Measurements from ENCODE around the gene CEP350.

The CEP350 gene

DNA sequence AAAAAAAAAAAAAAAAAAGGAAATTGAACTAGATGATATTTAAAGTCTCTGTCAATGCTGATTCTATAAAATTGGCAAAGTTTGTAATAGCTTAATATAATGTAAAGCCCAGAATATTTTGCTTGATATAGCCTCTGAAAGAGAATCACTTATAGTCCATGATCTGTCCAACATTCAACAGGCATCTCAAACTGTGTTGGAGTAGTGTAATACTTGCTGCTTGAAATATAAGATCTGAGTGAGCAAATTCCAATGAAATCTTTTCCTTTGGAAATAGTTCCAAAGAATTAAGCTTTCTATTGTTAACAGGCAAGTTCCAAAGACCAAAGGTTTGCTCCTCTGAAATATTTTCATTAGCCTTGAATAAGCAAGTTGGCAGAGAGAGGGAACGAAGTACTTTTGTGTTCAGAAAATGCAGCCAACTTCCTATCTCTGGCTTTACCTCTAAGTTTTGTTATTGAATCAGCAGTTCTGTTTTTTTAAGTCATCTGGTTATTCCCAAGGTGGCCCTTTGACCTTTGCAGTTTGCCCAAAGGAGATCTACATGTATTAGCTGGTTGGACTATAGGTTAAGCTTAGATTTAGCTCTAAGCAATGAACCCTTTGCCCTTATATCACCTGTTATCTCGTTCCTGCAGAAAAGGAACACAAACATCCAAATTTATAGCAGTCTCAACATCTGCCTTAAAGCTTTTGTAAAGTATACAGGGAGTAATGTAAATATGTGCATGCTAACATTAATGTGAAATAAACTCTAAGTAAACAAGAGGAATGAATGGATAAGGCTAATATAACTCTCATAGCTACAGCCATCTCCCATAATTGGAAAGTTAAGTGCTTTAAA is 24.4 kb upstream of the CEP350 start:
- no peak overlapping the region for H3K4me3 ChIP-seq (ENCODE audit: low read depth, low read length)
- TF ChIP-seq, protein P1, sequence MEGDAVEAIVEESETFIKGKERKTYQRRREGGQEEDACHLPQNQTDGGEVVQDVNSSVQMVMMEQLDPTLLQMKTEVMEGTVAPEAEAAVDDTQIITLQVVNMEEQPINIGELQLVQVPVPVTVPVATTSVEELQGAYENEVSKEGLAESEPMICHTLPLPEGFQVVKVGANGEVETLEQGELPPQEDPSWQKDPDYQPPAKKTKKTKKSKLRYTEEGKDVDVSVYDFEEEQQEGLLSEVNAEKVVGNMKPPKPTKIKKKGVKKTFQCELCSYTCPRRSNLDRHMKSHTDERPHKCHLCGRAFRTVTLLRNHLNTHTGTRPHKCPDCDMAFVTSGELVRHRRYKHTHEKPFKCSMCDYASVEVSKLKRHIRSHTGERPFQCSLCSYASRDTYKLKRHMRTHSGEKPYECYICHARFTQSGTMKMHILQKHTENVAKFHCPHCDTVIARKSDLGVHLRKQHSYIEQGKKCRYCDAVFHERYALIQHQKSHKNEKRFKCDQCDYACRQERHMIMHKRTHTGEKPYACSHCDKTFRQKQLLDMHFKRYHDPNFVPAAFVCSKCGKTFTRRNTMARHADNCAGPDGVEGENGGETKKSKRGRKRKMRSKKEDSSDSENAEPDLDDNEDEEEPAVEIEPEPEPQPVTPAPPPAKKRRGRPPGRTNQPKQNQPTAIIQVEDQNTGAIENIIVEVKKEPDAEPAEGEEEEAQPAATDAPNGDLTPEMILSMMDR (IDR thresholded peaks at IDR 0.05; ENCODE audit: borderline replicate concordance, insufficient read depth, low read depth, low read length) = no peak

DNA sequence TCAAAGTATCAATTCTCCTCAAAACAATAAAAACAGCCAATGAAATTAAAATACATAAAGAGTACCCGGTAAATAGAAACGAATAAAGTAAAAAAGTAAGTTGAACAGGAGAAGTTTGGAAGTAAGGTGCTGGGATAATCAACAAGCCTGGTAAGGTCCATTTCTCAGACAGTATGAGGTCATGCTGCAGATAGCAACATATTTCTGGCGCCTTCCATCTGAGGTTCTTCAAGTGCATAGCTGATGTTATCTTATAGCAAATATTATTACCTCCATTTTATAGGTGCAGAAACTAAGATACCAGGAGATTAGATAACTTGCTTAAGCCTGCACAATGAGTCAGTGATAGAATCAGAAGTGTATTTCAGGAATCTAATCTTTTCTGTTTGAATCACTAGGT is 23.7 kb upstream of the CEP350 start:
- no peak overlapping the region for H3K4me3 ChIP-seq (ENCODE audit: low read depth, low read length)
- TF ChIP-seq, protein P1 (IDR thresholded peaks at IDR 0.05; ENCODE audit: borderline replicate concordance, insufficient read depth, low read depth, low read length) = no peak

DNA sequence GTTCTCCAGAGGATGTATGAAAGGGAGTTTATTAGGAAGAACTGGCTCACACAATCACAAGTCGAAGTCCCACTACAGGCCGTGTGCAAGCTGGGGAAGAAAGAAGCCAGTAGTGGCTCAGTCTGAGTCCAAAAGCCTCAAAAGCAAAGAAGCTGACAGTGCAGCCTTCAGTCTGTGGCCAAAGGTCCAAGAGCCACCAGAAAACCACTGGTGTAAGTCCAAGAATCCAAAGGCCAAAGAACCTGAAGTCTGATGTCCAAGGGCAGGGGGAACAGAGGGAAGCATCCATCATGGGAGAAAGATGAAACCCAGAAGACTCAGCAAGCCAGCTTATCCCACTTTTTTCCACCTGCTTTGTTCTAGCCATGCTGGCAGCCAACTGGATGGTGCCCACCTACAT is 21.4 kb upstream of the CEP350 start:
- TF ChIP-seq, protein P1 (IDR thresholded peaks at IDR 0.05; ENCODE audit: borderline replicate concordance, insufficient read depth, low read depth, low read length) = no peak

DNA sequence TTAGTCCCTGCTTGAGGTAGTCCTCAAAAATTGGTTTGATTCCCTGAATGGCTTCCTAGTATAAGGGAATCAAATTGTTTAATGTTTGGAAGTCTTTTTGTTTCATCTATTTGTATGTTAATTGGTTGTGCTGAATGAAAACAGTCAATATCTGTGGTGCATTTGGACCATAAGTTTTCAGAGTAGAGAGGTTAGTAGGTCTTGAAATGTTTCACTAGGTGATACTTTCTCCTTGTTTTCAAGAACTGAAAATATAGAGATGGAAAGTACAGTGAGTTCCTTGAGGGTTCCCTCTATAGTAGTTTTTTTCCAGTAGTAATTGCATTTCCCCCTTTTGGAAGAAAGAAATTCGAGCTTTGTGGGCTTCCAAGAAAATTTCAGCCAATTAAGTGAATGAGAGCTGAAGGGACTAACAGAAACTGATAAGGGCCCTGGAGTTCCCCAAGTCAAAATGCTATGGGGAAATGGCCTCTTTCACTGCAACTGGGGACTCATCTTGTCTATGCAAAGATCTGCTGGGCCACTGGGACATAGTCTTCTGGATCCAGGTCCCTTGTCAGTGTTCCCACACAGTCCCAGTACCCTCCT is 18.6 kb upstream of the CEP350 start:
- no peak overlapping the region for H3K4me3 ChIP-seq (ENCODE audit: low read depth, low read length)
- TF ChIP-seq, protein P1 (IDR thresholded peaks at IDR 0.05; ENCODE audit: borderline replicate concordance, insufficient read depth, low read depth, low read length) = no peak

More for the DNA sequence above, 21.4 kb upstream of the CEP350 start:
- H3K4me3 ChIP-seq (ENCODE audit: low read depth, low read length) = no peak overlapping the region

DNA sequence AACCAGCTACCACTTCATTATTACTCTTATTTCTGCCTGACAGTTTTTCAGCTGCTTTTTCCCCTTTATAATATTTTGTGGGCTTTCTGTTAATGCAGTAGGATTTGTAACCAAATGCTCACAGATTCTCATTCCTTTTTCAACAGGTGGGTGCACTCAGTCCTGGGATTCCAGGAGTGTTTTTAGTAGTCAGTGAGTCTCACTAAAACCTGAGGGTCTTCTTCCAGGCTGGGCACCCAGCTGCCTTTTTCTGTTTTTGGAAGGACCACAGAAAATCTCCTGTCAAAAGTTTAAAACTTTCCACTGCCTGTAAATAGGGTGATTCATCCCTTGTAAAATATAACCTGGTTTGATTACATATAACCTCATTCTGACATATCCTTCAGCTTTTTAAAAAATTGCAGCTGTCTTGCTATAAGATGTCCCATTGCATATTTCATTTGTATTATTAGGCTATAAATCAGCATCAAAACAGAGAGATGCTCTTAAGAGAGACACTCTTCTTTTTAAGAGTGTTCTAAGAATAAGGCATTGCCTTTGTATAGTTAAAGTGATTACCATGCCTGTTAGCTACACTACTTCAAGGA is 16.8 kb upstream of the CEP350 start:
- TF ChIP-seq, protein P1 (IDR thresholded peaks at IDR 0.05; ENCODE audit: borderline replicate concordance, insufficient read depth, low read depth, low read length) = no peak

DNA sequence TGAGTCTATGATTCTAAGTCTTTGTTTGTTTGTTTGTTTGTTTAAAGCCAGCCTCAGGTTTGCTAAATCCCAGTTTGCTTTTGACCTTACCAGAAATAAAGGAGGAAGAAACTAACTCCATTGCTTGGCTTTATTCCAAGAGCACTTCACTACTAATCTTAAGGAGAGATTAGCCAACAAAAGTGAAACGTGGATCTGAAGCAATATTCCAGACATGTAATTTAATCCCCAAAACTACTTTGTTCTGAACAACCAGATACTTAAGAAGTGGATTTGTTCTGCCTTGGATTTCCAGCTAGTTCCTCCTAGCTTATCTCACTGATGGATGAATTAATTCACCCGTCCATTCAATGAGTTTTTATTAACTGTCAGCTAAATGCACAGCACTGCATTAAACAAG is 15.9 kb upstream of the CEP350 start:
- H3K4me3 ChIP-seq (ENCODE audit: low read depth, low read length) = no peak overlapping the region
- TF ChIP-seq, protein P1 (IDR thresholded peaks at IDR 0.05; ENCODE audit: borderline replicate concordance, insufficient read depth, low read depth, low read length) = no peak

More for the DNA sequence above, 16.8 kb upstream of the CEP350 start:
- H3K4me3 ChIP-seq (ENCODE audit: low read depth, low read length) = no peak overlapping the region

Data from GM12875 (cell line).